HG03175 (cell line): ENCODE data around the gene PTPRR.

Source experiments
- ATAC-seq: cut with Tn5 transposase; IDR thresholded peaks from one replicate; pipeline ENCODE4 v1.9.1; 2021; ENCODE audit warnings: mild to moderate bottlenecking, moderate library complexity; ENCODE audit not compliant: unreplicated experiment

The PTPRR gene

GRCh38 chr12:70806043-70806442, 114.5 kb downstream of the PTPRR start:
- no peak for ATAC-seq

- no peak for ATAC-seq
Measured at GRCh38 chr12:70798016-70798783, 122.3 kb downstream of the PTPRR start.

GRCh38 chr12:70796989-70797388, 123.5 kb downstream of the PTPRR start:
- no peak for ATAC-seq

GRCh38 chr12:70795608-70796007, 124.9 kb downstream of the PTPRR start:
- ATAC-seq: no peak

GRCh38 chr12:70794131-70794530, 126.4 kb downstream of the PTPRR start:
- ATAC-seq: no peak

GRCh38 chr12:70788774-70789173, 131.8 kb downstream of the PTPRR start:
- ATAC-seq: no peak

- no peak for ATAC-seq
Measured at GRCh38 chr12:70787612-70788011, 132.9 kb downstream of the PTPRR start.

GRCh38 chr12:70785896-70786295, 134.6 kb downstream of the PTPRR start:
- ATAC-seq: no peak

GRCh38 chr12:70784042-70784668, 136.4 kb downstream of the PTPRR start:
- ATAC-seq: no peak

- ATAC-seq: no peak
Measured at GRCh38 chr12:70783455-70783854, 137.1 kb downstream of the PTPRR start.

GRCh38 chr12:70779250-70779649, 141.3 kb downstream of the PTPRR start:
- no peak for ATAC-seq

- ATAC-seq: no peak
Measured at GRCh38 chr12:70774055-70774454, 146.5 kb downstream of the PTPRR start.

- no peak for ATAC-seq
Measured at GRCh38 chr12:70772836-70773235, 147.7 kb downstream of the PTPRR start.

GRCh38 chr12:70771581-70771980, 149.0 kb downstream of the PTPRR start:
- no peak for ATAC-seq

GRCh38 chr12:70763666-70764065, 156.9 kb downstream of the PTPRR start:
- no peak for ATAC-seq

- no peak for ATAC-seq
Measured at GRCh38 chr12:70762000-70762399, 158.5 kb downstream of the PTPRR start.

GRCh38 chr12:70759161-70759918, 161.2 kb downstream of the PTPRR start:
- ATAC-seq: no peak

- ATAC-seq: no peak
Measured at GRCh38 chr12:70758494-70758845, 162.1 kb downstream of the PTPRR start.

GRCh38 chr12:70757830-70758493, 162.6 kb downstream of the PTPRR start:
- no peak for ATAC-seq

- no peak for ATAC-seq
Measured at GRCh38 chr12:70756791-70757190, 163.7 kb downstream of the PTPRR start.

GRCh38 chr12:70756118-70756517, 164.4 kb downstream of the PTPRR start:
- no peak for ATAC-seq
